Esophagus muscularis mucosa (tissue), 4 donors: ENCODE results near the gene EED. TPM values are rescaled to one million over a fixed set of nuclear protein-coding genes. Genes with fewer than 3 reads are reported as not detected.
"Not testable (repeated sequence)": the region's sequence is repeated elsewhere in the genome, so short reads cannot be mapped to it uniquely, and the experiment has no call there.

Source experiments
- DNase-seq: peaks from one replicate; pipeline ENCODE4 v3.0.0-alpha.2; 2017; ENCODE audit errors: extremely low spot score
- H3K27ac ChIP-seq, 4 donors: fragments of 200-600 bp; sonication (generic); replicated peaks in 1 of 4; 1 replicate in 3 of 4; 2 replicates in 1 of 4; pipeline ENCODE4 v1.5.1; 2016 to 2019; ENCODE audit warnings: mild to moderate bottlenecking in 1 of 4
- H3K27me3 ChIP-seq, 4 donors: fragments of 200-600 bp; sonication (generic); one replicate each; pipeline versions ENCODE4 v1.5.1 to v1.6.0; 2016 to 2019
- H3K36me3 ChIP-seq, 4 donors: fragments of 200-600 bp; sonication (generic); one replicate each; pipeline ENCODE4 v1.5.1; 2016 to 2019
- H3K4me1 ChIP-seq, 4 donors: fragments of 200-600 bp; sonication (generic); one replicate each; pipeline ENCODE4 v1.5.1; 2016 to 2019
- H3K4me3 ChIP-seq, 4 donors: fragments of 200-600 bp; sonication (generic); 1 replicate in 2 of 4; 2 replicates in 2 of 4; pipeline ENCODE4 v1.5.1; 2016 to 2019; ENCODE audit warnings: mild to moderate bottlenecking in 4 of 4, moderate library complexity in 1 of 4
- H3K9me3 ChIP-seq, 4 donors: fragments of 200-600 bp; sonication (generic); 1 replicate in 3 of 4; 2 replicates in 1 of 4; pipeline ENCODE4 v1.5.1; 2016 to 2019
- EP300 ChIP-seq: sonication (generic); formaldehyde crosslinking; IDR thresholded peaks from one replicate; pipeline ENCODE4 v1.6.1; 2017; ENCODE audit warnings: antibody characterized with exemption
- POLR2A ChIP-seq: fragments of 450-650 bp; IDR thresholded peaks from one replicate; pipeline ENCODE4 v1.6.1; 2017; ENCODE audit warnings: antibody characterized with exemption, moderate library complexity, mild to moderate bottlenecking, low read depth
- POLR2AphosphoS5 ChIP-seq, 2 donors: sonication (generic); formaldehyde crosslinking; IDR thresholded peaks; one replicate each; pipeline ENCODE4 v1.6.1; 2017; ENCODE audit warnings: antibody characterized with exemption in 2 of 2
- WGBS: methylation state at CpG from one replicate; pipeline ENCODE4 v1.1.5; 2018; 5-methylcytosine and 5-hydroxymethylcytosine counted together
- intact Hi-C: fragments of 100-400 bp; cut with DNase I; formaldehyde crosslinking; loops from one replicate; pipeline ENCODE4 v1.15.1; 2023
- small RNA-seq, 3 donors: library from RNA; depleted of rRNA; stranded (forward); fragments of <200 nt; gene quantifications; one replicate each; pipeline ENCODE3, GENCODE V24; 2016
- total RNA-seq, 4 donors: library from RNA; depleted of rRNA; stranded (reverse); fragments of >200 nt; gene quantifications; one replicate each; pipeline versions ENCODE4 v1.1.0 to v1.2.1, GENCODE V29; 2016
- TF ChIP-seq, protein P1 (sequence below), 3 experiments: fragments of 200-600 bp in 2 of 3; fragments of 450-650 bp in 1 of 3; sonication (generic) in 2 of 3; IDR thresholded peaks; one replicate each; pipeline ENCODE4 v1.5.1; 2017 to 2019; ENCODE audit warnings: antibody characterized with exemption in 3 of 3, mild to moderate bottlenecking in 2 of 3, moderate library complexity in 1 of 3

The EED gene
- total RNA-seq, 4 donors from 2014 or later: 11.1 to 14.7 (median 13.4) TPM

DNA sequence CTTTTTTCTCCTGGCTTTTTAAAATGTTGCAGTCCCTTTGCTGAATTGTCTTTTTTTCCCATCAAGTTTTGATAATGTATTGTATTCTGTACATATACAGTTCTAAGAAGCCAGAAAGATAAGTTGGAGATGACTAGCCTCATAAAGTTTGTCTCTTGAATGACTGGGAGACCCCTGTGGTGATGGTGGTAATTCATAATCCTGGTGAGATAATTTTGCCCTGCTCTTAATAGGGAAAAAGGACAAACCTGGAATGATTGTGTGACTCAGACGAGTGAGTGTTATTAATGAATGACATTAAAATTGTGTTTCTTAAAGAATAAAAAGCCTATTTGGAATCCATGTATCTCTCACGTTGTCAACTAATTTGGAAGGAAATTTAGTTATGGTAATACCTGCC is 58.7 kb downstream of the EED start:
- peaks cover 15 to 33% (median 23%) of the 10 kb centered on the region in 4 donors for H3K4me1 ChIP-seq
- no peaks in the 10 kb centered on the region for H3K27me3 ChIP-seq
- TF ChIP-seq POLR2A (no peak), POLR2AphosphoS5 (IDR thresholded peaks at IDR 0.05) (no peak), EP300 (no peak)
- TF ChIP-seq, protein P1, sequence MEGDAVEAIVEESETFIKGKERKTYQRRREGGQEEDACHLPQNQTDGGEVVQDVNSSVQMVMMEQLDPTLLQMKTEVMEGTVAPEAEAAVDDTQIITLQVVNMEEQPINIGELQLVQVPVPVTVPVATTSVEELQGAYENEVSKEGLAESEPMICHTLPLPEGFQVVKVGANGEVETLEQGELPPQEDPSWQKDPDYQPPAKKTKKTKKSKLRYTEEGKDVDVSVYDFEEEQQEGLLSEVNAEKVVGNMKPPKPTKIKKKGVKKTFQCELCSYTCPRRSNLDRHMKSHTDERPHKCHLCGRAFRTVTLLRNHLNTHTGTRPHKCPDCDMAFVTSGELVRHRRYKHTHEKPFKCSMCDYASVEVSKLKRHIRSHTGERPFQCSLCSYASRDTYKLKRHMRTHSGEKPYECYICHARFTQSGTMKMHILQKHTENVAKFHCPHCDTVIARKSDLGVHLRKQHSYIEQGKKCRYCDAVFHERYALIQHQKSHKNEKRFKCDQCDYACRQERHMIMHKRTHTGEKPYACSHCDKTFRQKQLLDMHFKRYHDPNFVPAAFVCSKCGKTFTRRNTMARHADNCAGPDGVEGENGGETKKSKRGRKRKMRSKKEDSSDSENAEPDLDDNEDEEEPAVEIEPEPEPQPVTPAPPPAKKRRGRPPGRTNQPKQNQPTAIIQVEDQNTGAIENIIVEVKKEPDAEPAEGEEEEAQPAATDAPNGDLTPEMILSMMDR (IDR thresholded peaks at IDR 0.05): no peak
- peaks cover 0 to 5% (median 0%) of the 10 kb centered on the region in 4 donors for H3K36me3 ChIP-seq
- WGBS: 51% methylated on average over 2 of the region's 2 CpGs
- DNase-seq: no peak
- no peaks in the 10 kb centered on the region for H3K9me3 ChIP-seq
- peak overlapping the region; percentile 81 to 95 (median 84) for H3K4me3 ChIP-seq
- intact Hi-C loops: loop anchor here (5.0 kb wide), 1 partner anchor 61 kb away; the partner anchor contains the start of gene EED
- peak overlapping the region in 3 of 4 donors; percentile 85 to 89 (median 89) for H3K27ac ChIP-seq

- WGBS: 97% methylated on average over 4 of the region's 4 CpGs
Measured at GRCh38 chr11:86308710-86309109, 64.2 kb downstream of the EED start.

DNA sequence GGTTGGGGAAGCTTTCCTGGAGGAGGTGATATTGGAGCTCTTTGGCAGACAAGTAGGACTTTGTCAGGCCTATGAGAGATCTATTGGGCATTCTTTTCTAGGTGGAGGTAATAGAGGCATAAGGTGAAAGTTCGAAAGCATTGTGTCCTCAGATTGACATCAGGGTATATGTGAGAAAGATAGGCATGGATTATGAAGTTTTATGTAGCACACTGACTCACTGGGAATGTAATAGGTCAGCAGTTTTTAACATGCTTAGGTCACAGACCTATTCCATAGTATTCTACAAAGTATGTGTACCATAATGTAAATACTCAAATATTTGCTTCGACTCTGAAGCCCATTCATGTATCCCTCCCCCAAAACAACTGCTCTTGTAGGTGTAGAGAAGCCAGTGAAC is 69.2 kb downstream of the EED start:
- Histone ChIP-seq H3K27me3 (no peaks in the 10 kb centered on the region), H3K9me3 (no peaks in the 10 kb centered on the region), H3K4me3 (no peak overlapping the region), H3K27ac (no peak overlapping the region), H3K4me1 (no peaks in the 10 kb centered on the region), H3K36me3 (peaks cover under 1 to 25% (median 10%) of the 10 kb centered on the region in 4 donors)
- no peak for DNase-seq
- 85% methylated on average over 2 of the region's 2 CpGs for WGBS
- TF ChIP-seq EP300 (no peak), POLR2A (no peak), POLR2AphosphoS5 (IDR thresholded peaks at IDR 0.05) (no peak)
- TF ChIP-seq, protein P1 (IDR thresholded peaks at IDR 0.05): no peak
- intact Hi-C loops: no loop called here

More at GRCh38 chr11:86308710-86309109, 64.2 kb downstream of the EED start:
- H3K4me3 ChIP-seq, intact Hi-C loops, H3K9me3 ChIP-seq, H3K27me3 ChIP-seq, H3K27ac ChIP-seq, DNase-seq, H3K36me3 ChIP-seq: not testable (repeated sequence)
- H3K4me1 ChIP-seq: peaks cover 4 to 15% (median 9%) of the 10 kb centered on the region in 4 donors

- Histone ChIP-seq H3K27ac (no peak overlapping the region), H3K36me3 (peaks cover 5 to 29% (median 17%) of the 10 kb centered on the region in 4 donors), H3K4me3 (no peak overlapping the region), H3K4me1 (no peaks in the 10 kb centered on the region), H3K9me3 (no peaks in the 10 kb centered on the region), H3K27me3 (no peaks in the 10 kb centered on the region)
- 100% methylated on average over 2 of the region's 2 CpGs for WGBS
- intact Hi-C loops: no loop called here
- no peak for DNase-seq
- TF ChIP-seq, protein P1 (IDR thresholded peaks at IDR 0.05): no peak
- TF ChIP-seq EP300: no peak
- TF ChIP-seq POLR2AphosphoS5 (IDR thresholded peaks at IDR 0.05): no peak
- no peak for TF ChIP-seq POLR2A
Measured at GRCh38 chr11:86314636-86315035, 70.1 kb downstream of the EED start.

Small RNA genes within 50 kb of the gene (small RNA-seq; reads per million reads assigned to genes)
- gene RF00017 (0 reads per million in 3 donors), gene RN7SL225P (0 reads per million in 3 donors)

Other genes with a start within 250 kb of the EED start
- gene PICALM, start 175.7 kb upstream of the EED start, total RNA-seq: 100 to 1,000 TPM; 228 to 281 (median 266) TPM
- gene HIKESHI, start 57.5 kb downstream of the EED start, total RNA-seq: 10 to 100 TPM; 37.1 to 52.7 (median 41.2) TPM
- 1 to 10 TPM in 1 of 4 donors, under 1 TPM in 3; under 0.01 to 2.9 (median 0.44) TPM for gene CCDC81, start 130.1 kb downstream of the EED start, total RNA-seq